Measurements from ENCODE around the gene PPP1R16B. TPM values are rescaled to one million over a fixed set of nuclear protein-coding genes. Genes with fewer than 3 reads are reported as not detected.

Gene PPP1R16B
- total RNA-seq, 4 donors from 2014 or later = 0.87 to 5.6 (median 3.6) TPM

DNA sequence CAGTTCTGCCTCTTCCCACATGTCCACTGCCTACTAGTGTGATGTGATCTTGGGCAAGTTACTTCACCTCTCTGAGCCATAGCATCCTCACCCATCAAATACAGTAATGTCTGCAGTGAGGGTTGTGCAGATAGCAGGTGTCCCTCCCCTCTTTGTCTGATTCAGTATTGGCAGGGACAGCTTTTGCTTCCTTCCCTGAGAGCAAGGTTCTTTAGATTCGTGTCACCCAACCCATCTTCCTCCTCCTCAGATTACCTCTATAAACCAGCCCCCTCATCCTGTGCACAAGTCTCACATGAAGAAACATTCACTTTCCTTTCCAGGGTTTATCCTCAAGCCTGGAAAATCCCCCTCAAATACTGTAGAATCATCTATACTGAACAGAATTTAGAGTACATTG, 41.9 kb upstream of the PPP1R16B start:
- peaks cover 96% of the 10 kb centered on the region for H3K36me3 ChIP-seq
- no peaks in the 10 kb centered on the region for H3K9me3 ChIP-seq
- 68% methylated on average over 1 of the region's 1 CpG for WGBS

GRCh38 chr20:38764567-38765318, 40.8 kb upstream of the PPP1R16B start:
- WGBS = 57% methylated on average over 11 of the region's 11 CpGs
- TF ChIP-seq CTCF (IDR thresholded peaks at IDR 0.05) = no peak
- TF ChIP-seq POLR2A (IDR thresholded peaks at IDR 0.05) = no peak
- no peak for TF ChIP-seq POLR2AphosphoS5 (IDR thresholded peaks at IDR 0.05)
- TF ChIP-seq EP300 (IDR thresholded peaks at IDR 0.05) = no peak

More for the DNA sequence above, 41.9 kb upstream of the PPP1R16B start:
- DNase-seq (ENCODE audit: low spot score in 2 of 2) = no peak
- no peaks in the 10 kb centered on the region for H3K27me3 ChIP-seq
- no peak overlapping the region for H3K27ac ChIP-seq
- H3K4me1 ChIP-seq = peaks cover 8% of the 10 kb centered on the region
- TF ChIP-seq EP300 (IDR thresholded peaks at IDR 0.05) (no peak), POLR2AphosphoS5 (IDR thresholded peaks at IDR 0.05) (no peak), CTCF (IDR thresholded peaks at IDR 0.05) (no peak), POLR2A (IDR thresholded peaks at IDR 0.05) (no peak)
- H3K4me3 ChIP-seq = no peak overlapping the region

DNA sequence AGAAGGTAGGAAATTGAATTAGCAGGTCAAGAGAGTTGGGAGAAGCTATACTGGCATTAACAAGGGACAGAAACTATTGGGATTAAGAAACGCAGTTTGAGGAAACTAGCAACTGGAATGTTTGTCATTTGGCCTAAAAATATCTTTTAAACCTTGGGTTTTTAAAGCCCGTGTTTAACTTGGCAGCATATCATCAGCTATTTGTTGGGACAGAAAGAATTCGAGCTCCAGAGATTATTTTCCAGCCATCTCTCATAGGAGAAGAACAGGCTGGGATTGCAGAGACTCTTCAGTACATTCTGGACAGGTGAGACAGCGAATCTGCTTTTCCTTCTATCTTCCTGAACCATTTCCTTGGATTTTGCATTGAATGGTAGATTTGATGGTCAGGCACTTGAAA, 39.4 kb upstream of the PPP1R16B start:
- no peak overlapping the region for H3K27ac ChIP-seq
- peaks cover 8% of the 10 kb centered on the region for H3K4me1 ChIP-seq
- no peaks in the 10 kb centered on the region for H3K9me3 ChIP-seq
- no peak for DNase-seq (ENCODE audit: low spot score in 2 of 2)
- H3K36me3 ChIP-seq = peaks cover 97% of the 10 kb centered on the region
- TF ChIP-seq POLR2AphosphoS5 (IDR thresholded peaks at IDR 0.05) (no peak), EP300 (IDR thresholded peaks at IDR 0.05) (no peak), POLR2A (IDR thresholded peaks at IDR 0.05) (no peak), CTCF (IDR thresholded peaks at IDR 0.05) (no peak)
- H3K4me3 ChIP-seq = no peak overlapping the region
- H3K27me3 ChIP-seq = no peaks in the 10 kb centered on the region
- 87% methylated on average over 4 of the region's 4 CpGs for WGBS

More at GRCh38 chr20:38764567-38765318, 40.8 kb upstream of the PPP1R16B start:
- peaks cover 8% of the 10 kb centered on the region for H3K4me1 ChIP-seq
- H3K9me3 ChIP-seq = no peaks in the 10 kb centered on the region
- H3K27me3 ChIP-seq = no peaks in the 10 kb centered on the region
- H3K4me3 ChIP-seq = no peak overlapping the region
- H3K27ac ChIP-seq = no peak overlapping the region
- DNase-seq (ENCODE audit: low spot score in 2 of 2) = no peak
- peaks cover 96% of the 10 kb centered on the region for H3K36me3 ChIP-seq

- Histone ChIP-seq H3K4me3 (no peak overlapping the region), H3K9me3 (no peaks in the 10 kb centered on the region), H3K27me3 (no peaks in the 10 kb centered on the region), H3K27ac (no peak overlapping the region), H3K4me1 (peaks cover 2% of the 10 kb centered on the region), H3K36me3 (peaks cover 98% of the 10 kb centered on the region)
- TF ChIP-seq CTCF (IDR thresholded peaks at IDR 0.05) (no peak), EP300 (IDR thresholded peaks at IDR 0.05) (no peak), POLR2A (IDR thresholded peaks at IDR 0.05) (no peak), POLR2AphosphoS5 (IDR thresholded peaks at IDR 0.05) (no peak)
- no peak for DNase-seq (ENCODE audit: low spot score in 2 of 2)
- 92% methylated on average over 13 of the region's 13 CpGs for WGBS
These were observed 35.9 kb upstream of the PPP1R16B start for GRCh38 chr20:38769376-38770295.

DNA sequence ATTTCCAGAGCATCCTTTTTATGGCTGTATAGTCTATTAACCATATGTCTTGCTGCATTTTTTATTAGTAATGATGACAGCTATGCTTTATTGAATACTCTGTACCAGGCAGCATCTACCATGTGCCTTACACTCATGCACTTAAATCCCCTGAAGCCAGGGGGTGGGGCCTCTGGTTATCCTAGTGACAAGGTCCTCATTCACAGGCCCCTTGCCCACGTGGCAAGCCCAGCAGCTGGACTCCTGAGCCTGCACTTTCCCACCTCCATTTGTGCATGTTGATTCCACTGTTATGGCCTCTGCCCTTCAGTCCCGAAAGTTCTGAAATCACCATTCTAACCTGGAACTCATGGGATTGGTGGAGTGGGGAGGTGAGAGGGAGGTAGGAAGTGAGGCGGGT, 35.0 kb upstream of the PPP1R16B start:
- H3K4me3 ChIP-seq = no peak overlapping the region
- H3K27me3 ChIP-seq = no peaks in the 10 kb centered on the region
- peak in 1 of 2 donors; percentile 67 for DNase-seq (ENCODE audit: low spot score in 2 of 2)
- peaks cover 93% of the 10 kb centered on the region for H3K36me3 ChIP-seq
- 89% methylated on average over 3 of the region's 3 CpGs for WGBS
- no peak overlapping the region for H3K27ac ChIP-seq
- TF ChIP-seq CTCF (IDR thresholded peaks at IDR 0.05) = no peak
- no peak for TF ChIP-seq POLR2A (IDR thresholded peaks at IDR 0.05)
- no peak for TF ChIP-seq POLR2AphosphoS5 (IDR thresholded peaks at IDR 0.05)
- no peak for TF ChIP-seq EP300 (IDR thresholded peaks at IDR 0.05)
- H3K4me1 ChIP-seq = no peaks in the 10 kb centered on the region
- H3K9me3 ChIP-seq = no peaks in the 10 kb centered on the region

All from suprapubic skin (tissue), 4 donors.